CD8-positive, alpha-beta memory T cell (primary cell): ENCODE measurements around the gene UTS2B. TPM values are rescaled to one million over a fixed set of nuclear protein-coding genes. Genes with fewer than 3 reads are reported as not detected.

Experiments
- CTCF ChIA-PET: fragments of 350-600 bp; sonication (Branson Sonifier 250); formaldehyde crosslinking; loops from one replicate; lab custom pipeline; 2021; ENCODE audit warnings: antibody characterized with exemption; lab: Charles Lee
- POLR2A ChIA-PET: fragments of 350-600 bp; sonication (Branson Sonifier 250); formaldehyde crosslinking; loops from one replicate; lab custom pipeline; 2021; ENCODE audit warnings: antibody characterized with exemption; lab: Charles Lee
- DNase-seq, 5 donors: peaks; one replicate each; pipeline versions ENCODE4 v3.0.0 to v3.0.0-alpha.2; 2020 to 2022; ENCODE audit warnings: mixed read lengths in 1 of 5
- H3K27ac ChIP-seq: one replicate; pipeline ENCODE4 v1.7.0; 2013; ENCODE audit warnings: low read depth, mild to moderate bottlenecking, low read length, moderate library complexity
- H3K27me3 ChIP-seq: 2 replicates; pipeline ENCODE4 v1.7.0; 2013; ENCODE audit warnings: low read length, mild to moderate bottlenecking; ENCODE audit not compliant: insufficient read depth, poor library complexity, severe bottlenecking
- H3K36me3 ChIP-seq: 2 replicates; pipeline ENCODE4 v1.7.0; 2013; ENCODE audit warnings: mild to moderate bottlenecking, low read length, moderate library complexity; ENCODE audit not compliant: insufficient read depth
- H3K4me1 ChIP-seq: 2 replicates; pipeline ENCODE4 v1.7.0; 2013; ENCODE audit warnings: mild to moderate bottlenecking, low read length, moderate library complexity; ENCODE audit not compliant: insufficient read depth
- H3K4me3 ChIP-seq: 2 replicates; pipeline ENCODE4 v1.7.0; 2013; ENCODE audit warnings: mild to moderate bottlenecking, low read length
- H3K9me3 ChIP-seq: 2 replicates; pipeline ENCODE4 v1.7.0; 2013; ENCODE audit warnings: mild to moderate bottlenecking, low read length
- H3K27ac Mint-ChIP-seq, 8 donors: one replicate each; pipeline ENCODE4 v1.8.0; 2020 to 2021; ENCODE audit warnings: mixed read lengths in 8 of 8, mild to moderate bottlenecking in 6 of 8, inconsistent platforms in 3 of 8, moderate library complexity in 3 of 8
- H3K27me3 Mint-ChIP-seq, 2 donors: one replicate each; pipeline ENCODE4 v1.8.0; 2020 to 2021; ENCODE audit warnings: mixed read lengths in 2 of 2, mild to moderate bottlenecking in 1 of 2, moderate library complexity in 1 of 2
- H3K36me3 Mint-ChIP-seq, 3 donors: one replicate each; pipeline ENCODE4 v1.8.0; 2020 to 2021; ENCODE audit warnings: mixed read lengths in 3 of 3, inconsistent platforms in 1 of 3, mild to moderate bottlenecking in 1 of 3
- H3K4me1 Mint-ChIP-seq, 3 donors: one replicate each; pipeline ENCODE4 v1.8.0; 2020 to 2021; ENCODE audit warnings: mixed read lengths in 3 of 3, inconsistent platforms in 1 of 3, mild to moderate bottlenecking in 1 of 3
- H3K4me3 Mint-ChIP-seq, 7 donors: one replicate each; pipeline ENCODE4 v1.8.0; 2020 to 2021; ENCODE audit warnings: mixed read lengths in 7 of 7, mild to moderate bottlenecking in 6 of 7, moderate library complexity in 4 of 7, inconsistent platforms in 2 of 7
- H3K9me3 Mint-ChIP-seq, 5 donors: one replicate each; pipeline ENCODE4 v1.8.0; 2020 to 2022; ENCODE audit warnings: mixed read lengths in 5 of 5, mild to moderate bottlenecking in 3 of 5, moderate library complexity in 2 of 5, inconsistent platforms in 1 of 5
- polyA plus RNA-seq: library from polyadenylated mRNA; unstranded; fragments of 300-500 nt; fragmentation: Illumina TruSeq; gene quantifications from one replicate; pipeline ENCODE4 v1.2.3, GENCODE V29; 2021
- total RNA-seq, 2 experiments: library from RNA; stranded (reverse); gene quantifications; one replicate each; pipeline ENCODE4 v1.2.3, GENCODE V29; 2021

The UTS2B gene
- total and polyA plus RNA-seq, 3 experiments from 2014 or later, result not detected

DNA sequence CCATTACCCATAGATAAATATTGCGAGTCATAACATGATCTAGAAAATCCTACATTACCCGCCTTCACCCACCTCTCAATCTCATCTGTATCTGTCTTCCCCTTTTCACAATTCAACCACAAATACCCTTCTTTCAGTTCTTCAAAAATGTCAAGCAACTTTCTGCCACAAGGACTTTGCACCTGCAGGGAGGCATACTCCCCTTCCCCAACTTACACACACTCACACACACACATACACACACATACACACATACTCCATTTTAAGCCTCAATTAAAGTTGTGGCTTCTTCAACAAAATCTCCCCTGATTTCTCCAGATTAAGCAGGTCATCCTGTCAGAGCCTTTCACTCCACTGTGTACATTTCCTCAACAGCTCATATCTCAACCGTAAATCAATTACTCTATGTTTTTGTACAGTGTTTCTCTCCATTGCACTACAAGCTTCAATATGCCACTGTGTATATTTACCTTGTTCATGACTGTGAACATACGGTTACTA is 34.2 kb downstream of the UTS2B start:
- H3K4me1 ChIP-seq, result no peaks in the 10 kb centered on the region
- H3K4me3 ChIP-seq, result no peak overlapping the region
- H3K27ac ChIP-seq, result no peak overlapping the region

DNA sequence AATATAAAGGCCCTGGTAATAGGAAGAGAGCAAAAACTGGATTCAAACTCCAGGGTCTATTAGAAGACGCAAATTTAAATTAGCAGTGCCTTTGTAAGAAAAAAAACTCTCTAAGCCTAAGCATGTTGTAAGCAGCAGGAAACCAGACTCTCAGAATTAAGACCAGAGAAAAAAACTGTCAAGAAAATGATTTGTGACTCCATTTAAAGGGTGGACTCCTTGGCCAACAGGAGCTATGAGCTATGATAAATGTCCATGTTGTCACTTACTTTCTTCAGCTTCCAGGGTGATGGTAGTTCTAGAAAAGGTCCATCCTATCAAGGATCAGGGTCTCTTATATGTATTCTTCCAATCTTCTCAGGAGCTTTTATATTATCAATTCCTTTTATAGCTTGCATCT is 36.0 kb downstream of the UTS2B start:
- ChIA-PET POLR2A (no interaction called here), CTCF (no interaction called here)
- no peaks in the 10 kb centered on the region for H3K36me3 ChIP-seq
- Mint-ChIP-seq H3K27ac (no peak overlapping the region), H3K4me3 (no peak overlapping the region), H3K27me3 (no peaks in the 10 kb centered on the region), H3K4me1 (peaks cover 0 to 12% (median 7%) of the 10 kb centered on the region in 3 donors), H3K9me3 (peaks cover 0 to 3% (median 0%) of the 10 kb centered on the region in 5 donors), H3K36me3 (no peaks in the 10 kb centered on the region)
- H3K27me3 ChIP-seq, result no peaks in the 10 kb centered on the region
- no peaks in the 10 kb centered on the region for H3K4me1 ChIP-seq
- H3K9me3 ChIP-seq, result no peaks in the 10 kb centered on the region
- no peak for DNase-seq
- H3K4me3 ChIP-seq, result no peak overlapping the region
- H3K27ac ChIP-seq, result no peak overlapping the region

More for the DNA sequence above, 34.2 kb downstream of the UTS2B start:
- no peaks in the 10 kb centered on the region for H3K4me1 Mint-ChIP-seq
- no peak for DNase-seq
- POLR2A ChIA-PET, result no interaction called here
- CTCF ChIA-PET, result no interaction called here
- H3K36me3 Mint-ChIP-seq, result no peaks in the 10 kb centered on the region
- H3K9me3 Mint-ChIP-seq, result peaks cover 0 to 2% (median 0%) of the 10 kb centered on the region in 5 donors
- no peaks in the 10 kb centered on the region for H3K27me3 Mint-ChIP-seq
- no peaks in the 10 kb centered on the region for H3K36me3 ChIP-seq
- H3K4me3 Mint-ChIP-seq, result no peak overlapping the region
- H3K27me3 ChIP-seq, result no peaks in the 10 kb centered on the region
- no peaks in the 10 kb centered on the region for H3K9me3 ChIP-seq
- no peak overlapping the region for H3K27ac Mint-ChIP-seq

DNA sequence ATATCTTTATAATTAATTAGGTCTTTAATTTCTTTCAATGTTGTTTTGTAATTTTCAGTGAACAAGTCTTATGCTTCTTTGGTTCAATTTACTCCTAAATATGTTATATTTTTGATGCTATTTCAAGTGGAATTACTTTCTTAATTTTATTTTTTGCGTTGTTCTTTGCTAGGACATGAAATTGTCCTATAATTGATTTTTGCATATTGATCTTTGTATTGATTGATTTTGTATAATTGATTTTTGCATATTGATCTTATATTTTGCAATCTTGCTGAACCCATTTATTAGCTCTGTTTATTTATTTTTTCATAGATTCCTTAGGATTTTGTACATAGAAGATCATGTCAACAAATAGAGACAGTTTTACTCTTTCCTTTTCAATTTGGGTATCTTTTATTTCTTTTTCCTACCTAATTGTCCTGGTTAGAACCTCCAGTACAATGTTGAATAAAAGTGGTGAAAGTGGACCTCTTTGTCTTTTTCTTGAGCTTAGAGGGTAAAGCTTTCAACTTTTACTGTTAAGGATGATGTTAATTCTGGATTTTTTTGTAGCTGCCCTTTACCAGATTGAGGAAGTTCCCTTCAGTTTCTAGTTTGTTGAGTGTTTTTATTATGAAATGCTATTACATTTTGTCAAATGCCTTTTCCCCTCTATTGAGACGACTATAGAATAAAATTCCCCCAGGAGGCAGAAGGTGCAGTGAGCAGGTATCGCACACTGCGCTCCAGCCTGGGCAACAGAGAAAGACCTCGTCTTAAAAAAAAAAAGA is 37.9 kb downstream of the UTS2B start:
- peaks cover 0 to 12% (median 7%) of the 10 kb centered on the region in 3 donors for H3K4me1 Mint-ChIP-seq
- Histone ChIP-seq H3K27me3 (no peaks in the 10 kb centered on the region), H3K36me3 (no peaks in the 10 kb centered on the region), H3K4me1 (no peaks in the 10 kb centered on the region), H3K27ac (no peak overlapping the region), H3K4me3 (no peak overlapping the region), H3K9me3 (no peaks in the 10 kb centered on the region)
- H3K36me3 Mint-ChIP-seq, result no peaks in the 10 kb centered on the region
- CTCF ChIA-PET, result no interaction called here
- H3K9me3 Mint-ChIP-seq, result peaks cover 0 to 3% (median 0%) of the 10 kb centered on the region in 5 donors
- POLR2A ChIA-PET, result no interaction called here
- no peak overlapping the region for H3K4me3 Mint-ChIP-seq
- no peak overlapping the region for H3K27ac Mint-ChIP-seq
- no peak for DNase-seq
- no peaks in the 10 kb centered on the region for H3K27me3 Mint-ChIP-seq

DNA sequence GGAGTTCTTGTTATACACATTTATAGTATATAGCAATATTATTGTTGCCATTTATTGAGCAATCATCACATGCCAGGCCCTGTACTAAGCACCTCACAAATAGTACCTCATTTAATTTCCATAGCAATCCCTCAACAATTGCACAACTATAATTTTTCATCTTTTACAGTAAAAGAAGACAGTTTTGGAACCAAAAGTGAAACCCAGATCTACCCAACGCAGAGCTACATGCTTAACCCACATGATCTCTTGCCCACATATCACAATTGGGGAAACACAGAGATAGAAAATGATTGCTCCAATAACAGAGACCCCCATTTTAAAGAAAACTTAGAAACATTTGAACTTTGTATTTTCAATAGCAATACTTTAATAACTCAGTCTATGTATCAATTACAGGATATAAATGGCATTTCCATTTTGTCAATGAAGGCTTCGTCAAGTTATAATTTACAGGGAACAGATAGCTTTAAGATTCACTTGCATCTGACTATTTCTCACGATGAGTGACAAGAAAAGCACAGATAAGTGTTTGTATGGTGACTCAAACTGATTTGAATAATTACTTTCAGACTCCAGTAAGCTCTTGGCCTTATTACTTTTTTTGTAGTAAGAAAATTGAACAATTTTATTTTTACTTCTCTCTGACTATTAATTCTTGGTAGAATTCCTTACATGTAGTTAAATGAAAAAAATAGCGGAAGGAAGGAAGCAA is 39.9 kb downstream of the UTS2B start:
- Mint-ChIP-seq H3K9me3 (peaks cover 0 to 3% (median 0%) of the 10 kb centered on the region in 5 donors), H3K27me3 (no peaks in the 10 kb centered on the region), H3K4me1 (peaks cover 0 to 12% (median 7%) of the 10 kb centered on the region in 3 donors), H3K4me3 (peak overlapping the region in 6 of 7 donors; percentile 3 to 49 (median 9)), H3K36me3 (no peaks in the 10 kb centered on the region), H3K27ac (peak overlapping the region in 1 of 8 donors; percentile 64)
- no peak overlapping the region for H3K4me3 ChIP-seq
- H3K27ac ChIP-seq, result no peak overlapping the region
- no peaks in the 10 kb centered on the region for H3K27me3 ChIP-seq
- POLR2A ChIA-PET, result no interaction called here
- no peaks in the 10 kb centered on the region for H3K4me1 ChIP-seq
- H3K9me3 ChIP-seq, result no peaks in the 10 kb centered on the region
- CTCF ChIA-PET, result no interaction called here
- DNase-seq, result no peak
- no peaks in the 10 kb centered on the region for H3K36me3 ChIP-seq

DNA sequence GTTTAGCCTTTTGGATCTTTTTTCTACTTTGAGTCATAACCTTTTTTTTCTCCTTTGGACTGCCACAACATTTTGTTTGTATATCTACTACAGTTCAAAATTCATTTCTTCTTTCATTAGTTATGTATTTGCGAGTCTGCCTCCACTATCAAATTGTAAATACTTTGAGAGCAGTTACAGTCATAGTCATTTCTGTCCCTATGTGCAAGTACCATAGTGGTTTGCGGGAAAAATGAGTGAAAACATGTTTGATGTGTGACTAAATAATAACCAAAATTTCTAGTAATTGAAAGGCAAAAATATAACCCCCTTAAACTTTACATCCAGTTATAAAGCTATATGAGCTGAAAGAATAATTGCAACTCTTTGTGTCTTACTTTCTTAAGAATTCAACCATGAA is 46.9 kb downstream of the UTS2B start:
- Mint-ChIP-seq H3K9me3 (peaks cover 0 to 10% (median 2%) of the 10 kb centered on the region in 5 donors), H3K4me1 (no peaks in the 10 kb centered on the region), H3K36me3 (no peaks in the 10 kb centered on the region), H3K27me3 (no peaks in the 10 kb centered on the region), H3K4me3 (no peak overlapping the region), H3K27ac (no peak overlapping the region)
- Histone ChIP-seq H3K36me3 (no peaks in the 10 kb centered on the region), H3K27me3 (no peaks in the 10 kb centered on the region), H3K4me3 (no peak overlapping the region), H3K27ac (no peak overlapping the region), H3K4me1 (no peaks in the 10 kb centered on the region), H3K9me3 (no peaks in the 10 kb centered on the region)
- ChIA-PET CTCF (interaction anchor here (1.5 kb wide), 1 partner anchor 18 kb away, joined by 3 read pairs; no protein-coding TSS in a partner anchor), POLR2A (no interaction called here)
- no peak for DNase-seq

DNA sequence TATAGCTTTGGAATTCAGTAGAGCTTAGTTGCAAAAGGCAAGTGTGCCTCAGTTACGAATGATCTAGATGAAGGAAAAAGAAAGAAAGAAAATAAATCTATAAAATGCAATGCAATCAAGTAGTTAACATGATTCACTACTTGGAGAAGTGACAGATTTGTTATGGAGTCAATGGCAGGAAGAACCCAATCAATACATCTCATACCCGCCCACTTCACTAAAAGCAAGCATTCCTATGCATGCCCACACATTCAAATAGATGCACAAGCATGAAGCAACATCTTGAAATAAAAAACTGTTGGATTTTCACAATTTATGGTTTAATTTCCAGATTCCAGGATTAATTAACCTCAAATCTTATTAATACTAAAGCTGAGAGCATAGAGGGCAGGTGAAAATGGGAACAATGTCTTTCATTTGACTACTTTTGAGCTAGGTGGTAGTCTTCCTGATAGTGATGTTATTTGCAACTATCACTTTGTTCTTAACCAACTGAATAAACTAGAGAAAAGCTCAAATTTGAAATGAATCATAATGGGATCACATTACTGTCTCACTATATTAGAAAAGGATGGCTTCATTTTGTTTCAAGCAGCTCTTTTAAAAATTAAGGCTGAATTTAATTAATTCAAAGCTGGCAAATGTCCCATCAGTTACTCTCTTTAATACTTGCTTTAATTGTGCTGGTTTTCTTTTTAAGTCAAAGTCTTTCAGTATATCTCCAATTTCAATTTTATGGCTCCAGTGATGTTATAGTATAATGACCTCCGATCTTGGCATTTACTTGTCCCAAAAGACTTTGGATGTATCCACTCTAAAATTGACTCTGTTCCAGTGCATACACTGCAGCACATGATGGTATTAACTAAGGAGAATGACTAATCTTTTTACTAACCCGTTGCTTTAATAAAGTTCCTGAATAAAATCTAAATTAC is 47.8 kb downstream of the UTS2B start:
- Histone ChIP-seq H3K4me3 (no peak overlapping the region), H3K9me3 (no peaks in the 10 kb centered on the region), H3K4me1 (no peaks in the 10 kb centered on the region), H3K27ac (no peak overlapping the region), H3K27me3 (no peaks in the 10 kb centered on the region), H3K36me3 (no peaks in the 10 kb centered on the region)
- Mint-ChIP-seq H3K4me1 (no peaks in the 10 kb centered on the region), H3K27ac (no peak overlapping the region), H3K4me3 (no peak overlapping the region), H3K9me3 (peaks cover 0 to 10% (median 2%) of the 10 kb centered on the region in 5 donors), H3K36me3 (no peaks in the 10 kb centered on the region), H3K27me3 (no peaks in the 10 kb centered on the region)
- POLR2A ChIA-PET, result no interaction called here
- no peak for DNase-seq
- CTCF ChIA-PET, result interaction anchor here (1.5 kb wide), 1 partner anchor 17 kb away, joined by 3 read pairs; no protein-coding TSS in a partner anchor

DNA sequence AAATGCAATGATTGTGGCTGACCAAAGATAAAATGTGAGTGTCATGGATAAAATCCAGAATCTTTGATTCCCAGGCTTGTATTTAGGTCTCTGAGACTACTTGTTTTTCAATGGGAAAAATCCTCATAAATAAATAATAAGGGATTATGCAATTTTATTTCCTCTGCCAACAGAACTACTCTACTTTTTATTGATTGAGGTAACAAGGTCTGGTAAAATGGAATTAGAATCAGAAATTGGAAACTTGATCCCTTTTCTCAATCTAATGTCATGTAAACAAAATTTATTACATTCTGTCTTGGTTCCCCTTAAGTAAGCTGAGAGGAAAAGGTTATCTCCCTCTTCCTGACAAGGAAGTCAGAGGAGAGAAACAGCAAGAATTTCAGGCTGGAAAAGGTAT is 49.4 kb downstream of the UTS2B start:
- H3K27me3 ChIP-seq, result no peaks in the 10 kb centered on the region
- ChIA-PET POLR2A (no interaction called here), CTCF (no interaction called here)
- Mint-ChIP-seq H3K4me3 (no peak overlapping the region), H3K36me3 (no peaks in the 10 kb centered on the region), H3K9me3 (peaks cover 0 to 10% (median 2%) of the 10 kb centered on the region in 5 donors), H3K27ac (no peak overlapping the region), H3K4me1 (no peaks in the 10 kb centered on the region), H3K27me3 (no peaks in the 10 kb centered on the region)
- no peak for DNase-seq
- H3K4me3 ChIP-seq, result no peak overlapping the region
- no peak overlapping the region for H3K27ac ChIP-seq
- no peaks in the 10 kb centered on the region for H3K36me3 ChIP-seq
- no peaks in the 10 kb centered on the region for H3K9me3 ChIP-seq
- H3K4me1 ChIP-seq, result no peaks in the 10 kb centered on the region
